ENCODE results near the gene CNPY2.

Gene CNPY2

DNA sequence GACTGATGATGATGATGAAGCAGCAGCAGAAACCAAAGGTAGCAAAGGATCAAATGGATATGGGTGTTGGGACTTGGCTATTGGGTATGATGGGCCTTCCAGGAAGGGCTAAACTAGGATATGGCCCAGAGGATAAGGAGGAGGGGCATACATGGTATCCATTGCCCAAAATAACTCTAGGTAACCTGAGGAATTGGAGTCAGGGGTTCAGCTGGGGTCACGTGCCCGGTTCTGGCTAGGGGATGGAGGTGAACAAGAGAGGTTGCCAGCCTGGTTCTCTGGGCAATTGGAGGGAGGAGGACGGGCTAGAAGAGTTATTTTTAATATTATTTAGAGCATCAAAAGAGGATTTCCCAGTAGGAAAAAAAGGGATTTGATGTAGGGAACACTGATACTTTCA, 54.9 kb downstream of the CNPY2 start:
- TF ChIP-seq, protein P1, sequence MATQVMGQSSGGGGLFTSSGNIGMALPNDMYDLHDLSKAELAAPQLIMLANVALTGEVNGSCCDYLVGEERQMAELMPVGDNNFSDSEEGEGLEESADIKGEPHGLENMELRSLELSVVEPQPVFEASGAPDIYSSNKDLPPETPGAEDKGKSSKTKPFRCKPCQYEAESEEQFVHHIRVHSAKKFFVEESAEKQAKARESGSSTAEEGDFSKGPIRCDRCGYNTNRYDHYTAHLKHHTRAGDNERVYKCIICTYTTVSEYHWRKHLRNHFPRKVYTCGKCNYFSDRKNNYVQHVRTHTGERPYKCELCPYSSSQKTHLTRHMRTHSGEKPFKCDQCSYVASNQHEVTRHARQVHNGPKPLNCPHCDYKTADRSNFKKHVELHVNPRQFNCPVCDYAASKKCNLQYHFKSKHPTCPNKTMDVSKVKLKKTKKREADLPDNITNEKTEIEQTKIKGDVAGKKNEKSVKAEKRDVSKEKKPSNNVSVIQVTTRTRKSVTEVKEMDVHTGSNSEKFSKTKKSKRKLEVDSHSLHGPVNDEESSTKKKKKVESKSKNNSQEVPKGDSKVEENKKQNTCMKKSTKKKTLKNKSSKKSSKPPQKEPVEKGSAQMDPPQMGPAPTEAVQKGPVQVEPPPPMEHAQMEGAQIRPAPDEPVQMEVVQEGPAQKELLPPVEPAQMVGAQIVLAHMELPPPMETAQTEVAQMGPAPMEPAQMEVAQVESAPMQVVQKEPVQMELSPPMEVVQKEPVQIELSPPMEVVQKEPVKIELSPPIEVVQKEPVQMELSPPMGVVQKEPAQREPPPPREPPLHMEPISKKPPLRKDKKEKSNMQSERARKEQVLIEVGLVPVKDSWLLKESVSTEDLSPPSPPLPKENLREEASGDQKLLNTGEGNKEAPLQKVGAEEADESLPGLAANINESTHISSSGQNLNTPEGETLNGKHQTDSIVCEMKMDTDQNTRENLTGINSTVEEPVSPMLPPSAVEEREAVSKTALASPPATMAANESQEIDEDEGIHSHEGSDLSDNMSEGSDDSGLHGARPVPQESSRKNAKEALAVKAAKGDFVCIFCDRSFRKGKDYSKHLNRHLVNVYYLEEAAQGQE (IDR thresholded peaks at IDR 0.05; ENCODE audit: low read depth): no peak
- no peak for TF ChIP-seq CREB1 (IDR thresholded peaks at IDR 0.05; ENCODE audit: low read depth)
- no peak for TF ChIP-seq EGR1 (IDR thresholded peaks at IDR 0.05)

DNA sequence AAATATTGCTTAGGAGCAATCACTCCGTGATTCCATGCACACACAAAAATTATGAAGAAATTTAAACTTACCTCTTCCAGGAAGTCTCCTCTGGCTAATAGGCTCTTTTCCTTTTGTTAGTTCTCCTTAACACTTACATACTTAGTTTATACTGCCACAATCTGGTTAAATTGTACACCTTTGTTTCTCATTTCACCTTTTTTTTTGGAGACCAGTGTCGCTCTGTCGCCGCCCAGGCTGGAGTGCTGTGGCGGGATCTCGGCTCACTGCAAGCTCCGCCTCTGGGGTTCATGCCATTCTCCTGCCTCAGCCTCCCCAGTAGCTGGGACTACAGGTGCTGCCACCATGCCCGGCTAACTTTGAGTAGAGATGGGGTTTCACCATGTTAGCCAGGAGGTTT, 55.4 kb downstream of the CNPY2 start:
- TF ChIP-seq YY1 (IDR thresholded peaks at IDR 0.05; ENCODE audit: low read depth): no peak
- no peak for TF ChIP-seq EP300 (IDR thresholded peaks at IDR 0.05; ENCODE audit: borderline replicate concordance)
- no peak for TF ChIP-seq TCF12 (IDR thresholded peaks at IDR 0.05; ENCODE audit: low read depth)
- TF ChIP-seq, protein P1 (IDR thresholded peaks at IDR 0.05; ENCODE audit: low read depth): no peak
- no peak for TF ChIP-seq FOXM1 (IDR thresholded peaks at IDR 0.05; ENCODE audit: borderline replicate concordance, low read depth)

All from Ishikawa (cell line).